Panc1 (cell line): ENCODE measurements around the gene CEP41. TPM values are rescaled to one million over a fixed set of nuclear protein-coding genes. Genes with fewer than 3 reads are reported as not detected.

Source experiments
- ATAC-seq: fragments of 200-7000 bp; cut with Tn5 transposase; 2 replicates; pipeline ENCODE4 v1.9.1; 2020; ENCODE audit warnings: mild to moderate bottlenecking, moderate library complexity
- BruUV-seq: library from RNA; stranded (reverse); fragments of 400-500 nt; replicated peaks from 2 replicates; lab custom pipeline; 2021; lab: Mats Ljungman, UMichigan
- CTCF ChIA-PET: fragments of 300-600 bp; sonication (Branson Sonifier 250); formaldehyde crosslinking; loops from one replicate; lab custom pipeline; 2022; ENCODE audit warnings: antibody characterized with exemption; lab: Charles Lee
- POLR2A ChIA-PET: fragments of 300-600 bp; sonication (Branson Sonifier 250); formaldehyde crosslinking; loops from one replicate; lab custom pipeline; 2022; ENCODE audit warnings: antibody characterized with exemption; lab: Charles Lee
- DNase-seq: peaks from one replicate; pipeline ENCODE4 v3.0.0-alpha.2; 2010; ENCODE audit warnings: low read depth, low spot score
- H3K27ac ChIP-seq: 2 replicates; pipeline ENCODE4 v1.5.1; 2011; ENCODE audit warnings: mild to moderate bottlenecking, low read length, inconsistent platforms
- H3K27me3 ChIP-seq: fragments of 200-500 bp; sonication (Bioruptor generic); 2 replicates; pipeline ENCODE4 v1.6.0; 2014; ENCODE audit warnings: low read length, inconsistent platforms; ENCODE audit not compliant: control insufficient read depth, insufficient read depth
- H3K36me3 ChIP-seq: fragments of 200-500 bp; sonication (Bioruptor generic); 2 replicates; pipeline ENCODE4 v1.5.1; 2014; ENCODE audit warnings: inconsistent platforms, mild to moderate bottlenecking, low read length, moderate library complexity; ENCODE audit not compliant: control insufficient read depth, insufficient read depth
- H3K4me1 ChIP-seq: 2 replicates; pipeline ENCODE4 v1.5.1; 2011; ENCODE audit warnings: inconsistent platforms, mild to moderate bottlenecking, low read length, moderate library complexity; ENCODE audit not compliant: control insufficient read depth, insufficient read depth
- H3K4me3 ChIP-seq, 2 experiments: 2 replicates each; pipeline ENCODE4 v1.5.1; 2011 to 2012; ENCODE audit warnings: low read depth in 2 of 2, low read length in 2 of 2, mild to moderate bottlenecking in 2 of 2, inconsistent platforms in 1 of 2, moderate library complexity in 1 of 2
- H3K9me3 ChIP-seq: fragments of 200-500 bp; sonication (Bioruptor generic); 2 replicates; pipeline ENCODE4 v1.5.1; 2014; ENCODE audit warnings: low read depth, mild to moderate bottlenecking, inconsistent platforms, low read length, moderate library complexity; ENCODE audit not compliant: control insufficient read depth, insufficient read depth
- POLR2AphosphoS5 ChIP-seq: IDR thresholded peaks from 2 replicates; pipeline ENCODE4 v1.6.1; 2012; ENCODE audit warnings: mild to moderate bottlenecking, low read depth, low read length, moderate library complexity
- SIN3A ChIP-seq: IDR thresholded peaks from 2 replicates; pipeline ENCODE4 v1.6.1; 2012; ENCODE audit warnings: low read depth, mild to moderate bottlenecking, low read length, moderate library complexity, borderline replicate concordance; ENCODE audit not compliant: insufficient read depth
- TCF7L2 ChIP-seq: IDR thresholded peaks from 2 replicates; pipeline ENCODE4 v1.6.1; 2011; ENCODE audit warnings: mild to moderate bottlenecking, low read depth, low read length, inconsistent platforms
- in situ Hi-C: cut with HindIII; loops from 2 replicates; pipeline ENCODE4 v1.10.0; 2016; ENCODE audit warnings: low sequenced_read_pairs, low pct_unique_long_range_greater_than_20kb
- intact Hi-C: fragments of 100-400 bp; cut with micrococcal nuclease; formaldehyde crosslinking; loops from one replicate; pipeline ENCODE4 v1.10.0; 2022; ENCODE audit not compliant: unreplicated experiment
- total RNA-seq: library from RNA; stranded (reverse); gene quantifications from one replicate; pipeline ENCODE4 v1.2.1, GENCODE V29; 2021; ENCODE audit not compliant: unreplicated experiment
- TF ChIP-seq, protein P1 (sequence below): fragments of 450-650 bp; IDR thresholded peaks from 2 replicates; pipeline ENCODE4 v1.5.1; 2017; ENCODE audit warnings: mild to moderate bottlenecking
- TF ChIP-seq, protein P2 (sequence below), 2 experiments: IDR thresholded peaks; 2 replicates each; pipeline ENCODE4 v1.6.1; 2011 to 2012; ENCODE audit warnings: low read depth in 2 of 2, control low read depth in 1 of 2, low read length in 1 of 2, mild to moderate bottlenecking in 1 of 2, moderate library complexity in 1 of 2; ENCODE audit not compliant: insufficient read depth in 1 of 2

CEP41 gene
- total RNA-seq, 1 experiment from 2014 or later, result 13.2 TPM

DNA sequence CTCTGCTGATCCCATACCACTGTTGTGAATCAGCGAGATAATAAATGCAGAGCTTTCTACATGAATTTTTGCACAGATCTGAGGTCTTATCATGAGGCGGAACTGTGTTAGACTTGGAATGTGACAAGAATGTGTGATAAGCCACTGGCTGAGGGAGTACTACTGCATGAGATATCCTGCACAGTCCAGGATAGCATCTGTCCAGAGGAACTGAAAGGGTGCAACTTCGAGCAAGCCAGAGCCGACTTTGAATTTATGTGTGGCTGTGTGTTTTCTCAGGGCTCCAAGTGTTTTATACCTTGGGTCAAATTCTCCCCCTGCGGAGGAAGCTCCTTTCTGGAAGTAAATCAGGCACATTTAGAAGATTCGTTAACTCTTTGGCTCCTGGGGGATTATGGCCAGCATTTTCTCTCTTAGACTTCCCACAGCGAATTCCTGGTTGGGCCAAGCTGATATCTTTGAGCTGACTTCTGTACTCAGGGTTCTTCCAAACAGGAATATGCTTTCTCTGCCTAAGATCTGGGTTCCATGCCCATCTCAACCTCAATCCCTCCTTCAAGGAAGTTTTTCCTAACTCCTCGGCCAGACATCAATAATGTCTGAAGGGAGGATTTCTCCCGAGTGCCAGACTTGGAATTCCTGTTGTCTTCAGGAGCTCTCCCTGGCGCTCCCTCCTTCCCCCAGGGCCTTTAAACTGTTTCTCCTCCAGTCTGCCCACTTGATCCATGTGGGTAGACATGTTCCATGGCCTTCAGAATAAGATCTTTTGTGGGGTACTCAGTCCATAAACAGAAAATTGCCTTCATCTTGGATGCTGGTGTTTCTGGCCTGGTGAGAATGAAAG, 48.5 kb upstream of the CEP41 start:
- CTCF ChIA-PET, result interaction anchor here (1.6 kb wide), 1 partner anchor 268 kb away, joined by 8 read pairs; no protein-coding TSS in a partner anchor

GRCh38 chr7:130488392-130489139, 47.8 kb upstream of the CEP41 start:
- DNase-seq (no peak), ATAC-seq (no peak)
- peak overlapping the region; percentile 64 for H3K27ac ChIP-seq

More for the DNA sequence above, 48.5 kb upstream of the CEP41 start:
- no peak for DNase-seq
- H3K36me3 ChIP-seq, result no peaks in the 10 kb centered on the region
- H3K4me3 ChIP-seq, result peak overlapping the region in 1 of 2 experiments; percentile 12; a peak in 1 of 4 replicates
- H3K9me3 ChIP-seq, result 0 out of 2 replicates have a peak, but pooled peaks cover 3% of the 10 kb centered on the region
- TF ChIP-seq TCF7L2 (no peak), POLR2AphosphoS5 (no peak), SIN3A (no peak)
- TF ChIP-seq, protein P1, sequence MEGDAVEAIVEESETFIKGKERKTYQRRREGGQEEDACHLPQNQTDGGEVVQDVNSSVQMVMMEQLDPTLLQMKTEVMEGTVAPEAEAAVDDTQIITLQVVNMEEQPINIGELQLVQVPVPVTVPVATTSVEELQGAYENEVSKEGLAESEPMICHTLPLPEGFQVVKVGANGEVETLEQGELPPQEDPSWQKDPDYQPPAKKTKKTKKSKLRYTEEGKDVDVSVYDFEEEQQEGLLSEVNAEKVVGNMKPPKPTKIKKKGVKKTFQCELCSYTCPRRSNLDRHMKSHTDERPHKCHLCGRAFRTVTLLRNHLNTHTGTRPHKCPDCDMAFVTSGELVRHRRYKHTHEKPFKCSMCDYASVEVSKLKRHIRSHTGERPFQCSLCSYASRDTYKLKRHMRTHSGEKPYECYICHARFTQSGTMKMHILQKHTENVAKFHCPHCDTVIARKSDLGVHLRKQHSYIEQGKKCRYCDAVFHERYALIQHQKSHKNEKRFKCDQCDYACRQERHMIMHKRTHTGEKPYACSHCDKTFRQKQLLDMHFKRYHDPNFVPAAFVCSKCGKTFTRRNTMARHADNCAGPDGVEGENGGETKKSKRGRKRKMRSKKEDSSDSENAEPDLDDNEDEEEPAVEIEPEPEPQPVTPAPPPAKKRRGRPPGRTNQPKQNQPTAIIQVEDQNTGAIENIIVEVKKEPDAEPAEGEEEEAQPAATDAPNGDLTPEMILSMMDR, result no peak
- TF ChIP-seq, protein P2, sequence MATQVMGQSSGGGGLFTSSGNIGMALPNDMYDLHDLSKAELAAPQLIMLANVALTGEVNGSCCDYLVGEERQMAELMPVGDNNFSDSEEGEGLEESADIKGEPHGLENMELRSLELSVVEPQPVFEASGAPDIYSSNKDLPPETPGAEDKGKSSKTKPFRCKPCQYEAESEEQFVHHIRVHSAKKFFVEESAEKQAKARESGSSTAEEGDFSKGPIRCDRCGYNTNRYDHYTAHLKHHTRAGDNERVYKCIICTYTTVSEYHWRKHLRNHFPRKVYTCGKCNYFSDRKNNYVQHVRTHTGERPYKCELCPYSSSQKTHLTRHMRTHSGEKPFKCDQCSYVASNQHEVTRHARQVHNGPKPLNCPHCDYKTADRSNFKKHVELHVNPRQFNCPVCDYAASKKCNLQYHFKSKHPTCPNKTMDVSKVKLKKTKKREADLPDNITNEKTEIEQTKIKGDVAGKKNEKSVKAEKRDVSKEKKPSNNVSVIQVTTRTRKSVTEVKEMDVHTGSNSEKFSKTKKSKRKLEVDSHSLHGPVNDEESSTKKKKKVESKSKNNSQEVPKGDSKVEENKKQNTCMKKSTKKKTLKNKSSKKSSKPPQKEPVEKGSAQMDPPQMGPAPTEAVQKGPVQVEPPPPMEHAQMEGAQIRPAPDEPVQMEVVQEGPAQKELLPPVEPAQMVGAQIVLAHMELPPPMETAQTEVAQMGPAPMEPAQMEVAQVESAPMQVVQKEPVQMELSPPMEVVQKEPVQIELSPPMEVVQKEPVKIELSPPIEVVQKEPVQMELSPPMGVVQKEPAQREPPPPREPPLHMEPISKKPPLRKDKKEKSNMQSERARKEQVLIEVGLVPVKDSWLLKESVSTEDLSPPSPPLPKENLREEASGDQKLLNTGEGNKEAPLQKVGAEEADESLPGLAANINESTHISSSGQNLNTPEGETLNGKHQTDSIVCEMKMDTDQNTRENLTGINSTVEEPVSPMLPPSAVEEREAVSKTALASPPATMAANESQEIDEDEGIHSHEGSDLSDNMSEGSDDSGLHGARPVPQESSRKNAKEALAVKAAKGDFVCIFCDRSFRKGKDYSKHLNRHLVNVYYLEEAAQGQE (IDR thresholded peaks at IDR 0.05; ENCODE audit: insufficient read depth in 1 of 2, low read depth in 2 of 2, low read length in 1 of 2), result no peak
- in situ Hi-C loops (no loop called here), intact Hi-C loops (loop anchor here (5.0 kb wide), 1 partner anchor 247 kb away; no protein-coding TSS in a partner anchor)
- peak; percentile 51; the same call in 1 of the 2 replicates for ATAC-seq
- no TSS peak for BruUV-seq
- H3K27me3 ChIP-seq, result no peaks in the 10 kb centered on the region
- H3K4me1 ChIP-seq, result peaks cover 25% of the 10 kb centered on the region
- peak overlapping the region; percentile 80 for H3K27ac ChIP-seq
- POLR2A ChIA-PET, result interaction anchor here (0.6 kb wide), 2 partner anchors 201 to 387 kb away, joined by 3 to 4 read pairs; no protein-coding TSS in a partner anchor

More at GRCh38 chr7:130488392-130489139, 47.8 kb upstream of the CEP41 start:
- peaks cover 25% of the 10 kb centered on the region for H3K4me1 ChIP-seq
- TF ChIP-seq, protein P2 (IDR thresholded peaks at IDR 0.05; ENCODE audit: insufficient read depth in 1 of 2, low read depth in 2 of 2, low read length in 1 of 2), result no peak
- 0 out of 2 replicates have a peak, but pooled peaks have one; percentile 18 for TF ChIP-seq TCF7L2
- CTCF ChIA-PET, result interaction anchor here (0.6 to 1.6 kb wide), 2 partner anchors 269 to 342 kb away, joined by 6 to 8 read pairs; no protein-coding TSS in a partner anchor
- 0 out of 2 replicates have a peak, but pooled peaks cover 3% of the 10 kb centered on the region for H3K9me3 ChIP-seq
- H3K27me3 ChIP-seq, result no peaks in the 10 kb centered on the region
- BruUV-seq, result no TSS peak
- no peaks in the 10 kb centered on the region for H3K36me3 ChIP-seq
- no peak overlapping the region for H3K4me3 ChIP-seq
- POLR2A ChIA-PET, result interaction anchor here (0.6 kb wide), 3 partner anchors 202 to 386 kb away, joined by 3 to 5 read pairs (median 4); no protein-coding TSS in a partner anchor
- in situ Hi-C loops (no loop called here), intact Hi-C loops (loop anchor here (5.0 kb wide), 1 partner anchor 246 kb away; no protein-coding TSS in a partner anchor)
